ENCODE results near the gene DENND6A. TPM values are rescaled to one million over a fixed set of nuclear protein-coding genes. Genes with fewer than 3 reads are reported as not detected.

Gene DENND6A
- total and polyA plus RNA-seq, 2 of the 8 experiments (the other 6 are each of a cell fraction or from before 2014, with no cell fraction given) = 7.8 to 14.8 TPM

GRCh38 chr3:57627976-57628375 is 64.9 kb downstream of the DENND6A start:
- TF ChIP-seq SAP30 (IDR thresholded peaks at IDR 0.05; ENCODE audit: insufficient read depth, insufficient replicate concordance, low read length) = no peak
- no peak for TF ChIP-seq GTF2F1 (IDR thresholded peaks at IDR 0.05; ENCODE audit: borderline replicate concordance, low read depth, low read length)
- TF ChIP-seq SIN3A (conservative IDR thresholded peaks at IDR 0.05 in 1 of 2, IDR thresholded peaks at IDR 0.05 in 1 of 2; ENCODE audit: low read depth in 1 of 2, low read length in 2 of 2) = no peak
- no peak for TF ChIP-seq JUND (IDR thresholded peaks at IDR 0.05; ENCODE audit: low read length)
- TF ChIP-seq POLR2A (IDR thresholded peaks at IDR 0.05; ENCODE audit: control extremely low read depth in 1 of 2, low read depth in 2 of 2, low read length in 2 of 2) = no peak
- no peak for TF ChIP-seq SP1 (IDR thresholded peaks at IDR 0.05; ENCODE audit: low read depth, low read length)
- TF ChIP-seq GABPA (IDR thresholded peaks at IDR 0.05; ENCODE audit: borderline replicate concordance, insufficient read depth, low read length) = no peak
- no peak for TF ChIP-seq CBX8 (IDR thresholded peaks at IDR 0.05; ENCODE audit: borderline replicate concordance, low read depth, low read length)
- Histone ChIP-seq H3K23me2 (ENCODE audit: low read depth, low read length) (no peaks in the 10 kb centered on the region), H4K91ac (replicated peaks; ENCODE audit: insufficient read length, low read length) (no peak overlapping the region), H4K5ac (ENCODE audit: insufficient read length, low read depth, low read length) (no peak overlapping the region), H3K9me3 (ENCODE audit: insufficient read depth in 2 of 2, low read depth in 1 of 2, low read length in 1 of 2) (no peaks in the 10 kb centered on the region), H3K18ac (ENCODE audit: extremely low read depth, low read length) (no peak overlapping the region), H2AFZ (ENCODE audit: low read length) (no peak overlapping the region), H4K20me1 (replicated peaks in 1 of 2; ENCODE audit: control insufficient read depth in 1 of 2, insufficient read depth in 2 of 2, low read length in 2 of 2) (no peaks in the 10 kb centered on the region), H3K27me3 (replicated peaks in 1 of 4; ENCODE audit: control insufficient read depth in 3 of 4, extremely low read depth in 1 of 4, insufficient read depth in 3 of 4, low read length in 3 of 4) (no peaks in the 10 kb centered on the region), H3K27ac (ENCODE audit: low read depth, low read length) (no peak overlapping the region), H4K8ac (ENCODE audit: extremely low read depth, insufficient read depth, low read length) (no peak overlapping the region), H3K4me1 (replicated peaks in 1 of 4; ENCODE audit: control insufficient read depth in 3 of 4, insufficient read depth in 4 of 4, low read length in 3 of 4) (no peaks in the 10 kb centered on the region), H3K4ac (replicated peaks; ENCODE audit: insufficient read length, low read depth, low read length) (no peak overlapping the region), H3K56ac (replicated peaks; ENCODE audit: insufficient read length, low read depth, low read length) (no peak overlapping the region), H2BK120ac (replicated peaks; ENCODE audit: low read depth, low read length) (no peak overlapping the region), H3K79me1 (ENCODE audit: low read depth, low read length) (no peaks in the 10 kb centered on the region), H3K4me2 (ENCODE audit: insufficient read depth in 1 of 2, low read depth in 2 of 2, low read length in 2 of 2) (no peak overlapping the region), H3K9ac (replicated peaks in 1 of 4; ENCODE audit: extremely low read depth in 1 of 4, low read depth in 3 of 4, low read length in 3 of 4) (no peak overlapping the region), H2BK12ac (ENCODE audit: low read depth, low read length) (no peak overlapping the region), H3K4me3 (ENCODE audit: extremely low read depth in 1 of 4, insufficient read depth in 2 of 4, low read depth in 3 of 4, low read length in 4 of 4) (no peak overlapping the region), H2BK20ac (ENCODE audit: low read length) (no peak overlapping the region), H2BK5ac (ENCODE audit: low read depth, low read length) (no peak overlapping the region), H3K36me3 (ENCODE audit: control insufficient read depth in 2 of 4, insufficient read depth in 4 of 4, low read length in 3 of 4) (peaks cover 2 to 34% (median 14%) of the 10 kb centered on the region in 4 experiments; a peak in 6 of 8 replicates), H3K23ac (ENCODE audit: insufficient read length) (no peak overlapping the region), H2BK15ac (ENCODE audit: low read length) (no peak overlapping the region), H3K14ac (ENCODE audit: insufficient read length) (no peak overlapping the region), H2AK5ac (ENCODE audit: low read depth, low read length) (no peak overlapping the region), H3K79me2 (ENCODE audit: control insufficient read depth in 1 of 2, insufficient read depth in 2 of 2, low read length in 2 of 2) (no peaks in the 10 kb centered on the region)
- WGBS, 2 experiments (ENCODE audit: extremely low coverage in 1 of 2, insufficient coverage in 1 of 2, insufficient read length in 1 of 2, insufficient replicate concordance in 2 of 2, low coverage in 1 of 2, low lambda C conversion rate in 2 of 2, missing lambda C conversion rate in 1 of 2) = 89% methylated on average over 6 of the region's 6 CpGs; no CpG with 5 or more reads in 1 of the 2 experiments
- FAIRE-seq = no peak
- DNase-seq (ENCODE audit: low read depth in 1 of 2, low spot score in 2 of 2) = no peak
- POLR2A ChIA-PET (ENCODE audit: partially characterized antibody) = no interaction called here
- CTCF ChIA-PET (ENCODE audit: partially characterized antibody) = no interaction called here
